Measurements from ENCODE around the gene ALG3. TPM values are rescaled to one million over a fixed set of nuclear protein-coding genes. Genes with fewer than 3 reads are reported as not detected.

Gene ALG3
- total and polyA plus RNA-seq, 7 experiments from 2014 or later, result 19.4 to 80.3 (median 44.6) TPM

GRCh38 chr3:184234224-184234623, 14.5 kb downstream of the ALG3 start:
- H3K9me3 ChIP-seq (ENCODE audit: control insufficient read depth in 2 of 3, low read length in 3 of 3), result no peaks in the 10 kb centered on the region
- no peaks in the 10 kb centered on the region for H3K36me3 Mint-ChIP-seq
- no peaks in the 10 kb centered on the region for H3K36me3 ChIP-seq (ENCODE audit: control insufficient read depth in 2 of 3, insufficient read depth in 3 of 3, low read length in 3 of 3)
- no peaks in the 10 kb centered on the region for H3K4me1 ChIP-seq (ENCODE audit: control insufficient read depth in 2 of 2, insufficient read depth in 2 of 2, low read length in 2 of 2)
- peaks cover 4 to 11% (median 8%) of the 10 kb centered on the region in 7 donors for H3K4me1 Mint-ChIP-seq
- DNase-seq (no peak), ATAC-seq (no peak)
- no peak overlapping the region for H3K27ac Mint-ChIP-seq
- no peak overlapping the region for H3K4me3 Mint-ChIP-seq
- H3K9me3 Mint-ChIP-seq, result peaks cover 0 to 2% (median 0%) of the 10 kb centered on the region in 11 donors
- ChIA-PET POLR2A (no interaction called here), CTCF (no interaction called here)
- H3K27me3 Mint-ChIP-seq, result peaks cover 22 to 30% (median 24%) of the 10 kb centered on the region in 5 donors
- no peak overlapping the region for H3K4me3 ChIP-seq (ENCODE audit: low read length)
- H3K27ac ChIP-seq (ENCODE audit: low read depth, low read length), result no peak overlapping the region
- intact Hi-C loops (cut with micrococcal nuclease), result no loop called here
- H3K27me3 ChIP-seq (ENCODE audit: control insufficient read depth in 2 of 2, insufficient read depth in 2 of 2, low read length in 2 of 2), result peaks cover 4 to 12% of the 10 kb centered on the region in 2 donors

- Mint-ChIP-seq H3K9me3 (no peaks in the 10 kb centered on the region), H3K27me3 (peaks cover 30 to 39% (median 33%) of the 10 kb centered on the region in 5 donors), H3K4me1 (peaks cover 8 to 14% (median 10%) of the 10 kb centered on the region in 7 donors), H3K27ac (no peak overlapping the region), H3K36me3 (no peaks in the 10 kb centered on the region), H3K4me3 (peak overlapping the region in 1 of 10 donors; percentile 68)
- H3K9me3 ChIP-seq (ENCODE audit: control insufficient read depth in 2 of 3, low read length in 3 of 3), result no peaks in the 10 kb centered on the region
- ChIA-PET POLR2A (no interaction called here), CTCF (no interaction called here)
- H3K27me3 ChIP-seq (ENCODE audit: control insufficient read depth in 2 of 2, insufficient read depth in 2 of 2, low read length in 2 of 2), result peaks cover 4 to 12% of the 10 kb centered on the region in 2 donors
- H3K36me3 ChIP-seq (ENCODE audit: control insufficient read depth in 2 of 3, insufficient read depth in 3 of 3, low read length in 3 of 3), result no peaks in the 10 kb centered on the region
- H3K4me3 ChIP-seq (ENCODE audit: low read length), result no peak overlapping the region
- ATAC-seq (no peak), DNase-seq (no peak)
- intact Hi-C loops (cut with micrococcal nuclease), result no loop called here
- no peak overlapping the region for H3K27ac ChIP-seq (ENCODE audit: low read depth, low read length)
- peaks cover 0 to 5% of the 10 kb centered on the region in 2 donors for H3K4me1 ChIP-seq (ENCODE audit: control insufficient read depth in 2 of 2, insufficient read depth in 2 of 2, low read length in 2 of 2)
Measured at GRCh38 chr3:184233127-184233843, 15.5 kb downstream of the ALG3 start.

- no peak overlapping the region for H3K27ac Mint-ChIP-seq
Measured at GRCh38 chr3:184231671-184232070, 17.1 kb downstream of the ALG3 start.

GRCh38 chr3:184230603-184231528, 17.9 kb downstream of the ALG3 start:
- intact Hi-C loops (cut with micrococcal nuclease), result no loop called here
- POLR2A ChIA-PET, result no interaction called here
- ATAC-seq (no peak), DNase-seq (no peak)
- H3K27ac ChIP-seq (ENCODE audit: low read depth, low read length), result no peak overlapping the region
- H3K4me1 Mint-ChIP-seq, result peaks cover 8 to 14% (median 10%) of the 10 kb centered on the region in 7 donors
- H3K36me3 Mint-ChIP-seq, result no peaks in the 10 kb centered on the region
- H3K9me3 ChIP-seq (ENCODE audit: control insufficient read depth in 2 of 3, low read length in 3 of 3), result no peaks in the 10 kb centered on the region
- no peaks in the 10 kb centered on the region for H3K36me3 ChIP-seq (ENCODE audit: control insufficient read depth in 2 of 3, insufficient read depth in 3 of 3, low read length in 3 of 3)
- peaks cover 41 to 59% (median 48%) of the 10 kb centered on the region in 5 donors for H3K27me3 Mint-ChIP-seq
- no peaks in the 10 kb centered on the region for H3K9me3 Mint-ChIP-seq
- peaks cover 0 to 5% of the 10 kb centered on the region in 2 donors for H3K4me1 ChIP-seq (ENCODE audit: control insufficient read depth in 2 of 2, insufficient read depth in 2 of 2, low read length in 2 of 2)
- peak overlapping the region; percentile 60 to 89 (median 78) for H3K4me3 Mint-ChIP-seq
- H3K27ac Mint-ChIP-seq, result no peak overlapping the region
- peaks cover 4 to 17% of the 10 kb centered on the region in 2 donors for H3K27me3 ChIP-seq (ENCODE audit: control insufficient read depth in 2 of 2, insufficient read depth in 2 of 2, low read length in 2 of 2)
- CTCF ChIA-PET, result interaction anchor here (0.6 to 0.9 kb wide), 2 partner anchors 15 to 19 kb away, joined by 4 read pairs; partner anchors contain the start of gene EEF1AKMT4
- no peak overlapping the region for H3K4me3 ChIP-seq (ENCODE audit: low read length)

More at GRCh38 chr3:184231671-184232070, 17.1 kb downstream of the ALG3 start:
- H3K36me3 Mint-ChIP-seq, result no peaks in the 10 kb centered on the region
- POLR2A ChIA-PET, result no interaction called here
- no peaks in the 10 kb centered on the region for H3K9me3 ChIP-seq (ENCODE audit: control insufficient read depth in 2 of 3, low read length in 3 of 3)
- no peaks in the 10 kb centered on the region for H3K36me3 ChIP-seq (ENCODE audit: control insufficient read depth in 2 of 3, insufficient read depth in 3 of 3, low read length in 3 of 3)
- intact Hi-C loops (cut with micrococcal nuclease), result no loop called here
- H3K4me3 ChIP-seq (ENCODE audit: low read length), result no peak overlapping the region
- peaks cover 4 to 17% of the 10 kb centered on the region in 2 donors for H3K27me3 ChIP-seq (ENCODE audit: control insufficient read depth in 2 of 2, insufficient read depth in 2 of 2, low read length in 2 of 2)
- DNase-seq, result no peak
- H3K27me3 Mint-ChIP-seq, result peaks cover 41 to 52% (median 42%) of the 10 kb centered on the region in 5 donors
- no peak overlapping the region for H3K27ac ChIP-seq (ENCODE audit: low read depth, low read length)
- H3K4me1 Mint-ChIP-seq, result peaks cover 8 to 14% (median 10%) of the 10 kb centered on the region in 7 donors
- CTCF ChIA-PET, result no interaction called here
- peaks cover 0 to 5% of the 10 kb centered on the region in 2 donors for H3K4me1 ChIP-seq (ENCODE audit: control insufficient read depth in 2 of 2, insufficient read depth in 2 of 2, low read length in 2 of 2)
- H3K9me3 Mint-ChIP-seq, result no peaks in the 10 kb centered on the region
- ATAC-seq, result no peak
- peak overlapping the region in 9 of 10 donors; percentile 60 to 89 (median 80) for H3K4me3 Mint-ChIP-seq

- Histone ChIP-seq H3K27ac (ENCODE audit: low read depth, low read length) (no peak overlapping the region), H3K9me3 (ENCODE audit: control insufficient read depth in 2 of 3, low read length in 3 of 3) (no peaks in the 10 kb centered on the region), H3K36me3 (ENCODE audit: control insufficient read depth in 2 of 3, insufficient read depth in 3 of 3, low read length in 3 of 3) (no peaks in the 10 kb centered on the region), H3K4me1 (ENCODE audit: control insufficient read depth in 2 of 2, insufficient read depth in 2 of 2, low read length in 2 of 2) (peaks cover 0 to 5% of the 10 kb centered on the region in 2 donors), H3K27me3 (ENCODE audit: control insufficient read depth in 2 of 2, insufficient read depth in 2 of 2, low read length in 2 of 2) (peaks cover 4 to 17% of the 10 kb centered on the region in 2 donors), H3K4me3 (ENCODE audit: low read length) (peak overlapping the region; percentile 58)
- CTCF ChIA-PET, result interaction anchor here (0.6 to 0.9 kb wide), 2 partner anchors 16 to 20 kb away, joined by 4 read pairs; partner anchors contain the start of gene EEF1AKMT4
- ATAC-seq (no peak), DNase-seq (no peak)
- POLR2A ChIA-PET, result no interaction called here
- intact Hi-C loops (cut with micrococcal nuclease), result no loop called here
- Mint-ChIP-seq H3K4me1 (peaks cover 8 to 14% (median 10%) of the 10 kb centered on the region in 7 donors), H3K27ac (no peak overlapping the region), H3K36me3 (no peaks in the 10 kb centered on the region), H3K4me3 (peak overlapping the region in 3 of 10 donors; percentile 49 to 82 (median 80)), H3K9me3 (no peaks in the 10 kb centered on the region), H3K27me3 (peaks cover 44 to 64% (median 55%) of the 10 kb centered on the region in 5 donors)
Measured at GRCh38 chr3:184230081-184230602, 18.6 kb downstream of the ALG3 start.

- peak within 1 kb of the TSS; percentile 41 to 82 (median 74) for H3K4me3 Mint-ChIP-seq
- intact Hi-C loops (cut with micrococcal nuclease), result loop anchor here (1.0 to 5.0 kb wide), 4 partner anchors 33 to 94 kb away; partner anchors contain the start of genes ABCF3 (in 1 of the 2), CAMK2N2 (in 1 of the 2), EIF2B5 (in 1 of the 2) and PSMD2 (in 1 of the 2)
- peaks cover 4 to 17% of the 10 kb centered on the region in 2 donors for H3K27me3 ChIP-seq (ENCODE audit: control insufficient read depth in 2 of 2, insufficient read depth in 2 of 2, low read length in 2 of 2)
- ChIA-PET POLR2A (no interaction called here), CTCF (interaction anchor here (0.6 to 3.5 kb wide), 3 partner anchors 17 to 22 kb away, joined by 4 to 40 read pairs (median 4); partner anchors contain the start of gene EEF1AKMT4)
- DNase-seq, result peak; percentile 58 to 72 (median 66)
- H3K36me3 Mint-ChIP-seq, result no peaks in the 10 kb centered on the region
- peak within 1 kb of the TSS; percentile 58 for H3K4me3 ChIP-seq (ENCODE audit: low read length)
- peaks cover 46 to 65% (median 57%) of the 10 kb centered on the region in 5 donors for H3K27me3 Mint-ChIP-seq
- H3K4me1 ChIP-seq (ENCODE audit: control insufficient read depth in 2 of 2, insufficient read depth in 2 of 2, low read length in 2 of 2), result peaks cover 0 to 5% of the 10 kb centered on the region in 2 donors
- H3K27ac Mint-ChIP-seq, result no peak within 1 kb of the TSS
- H3K9me3 ChIP-seq (ENCODE audit: control insufficient read depth in 2 of 3, low read length in 3 of 3), result no peaks in the 10 kb centered on the region
- H3K9me3 Mint-ChIP-seq, result no peaks in the 10 kb centered on the region
- H3K27ac ChIP-seq (ENCODE audit: low read depth, low read length), result no peak within 1 kb of the TSS
- ATAC-seq, result peak; percentile 96
- H3K4me1 Mint-ChIP-seq, result peaks cover 8 to 14% (median 10%) of the 10 kb centered on the region in 7 donors
- H3K36me3 ChIP-seq (ENCODE audit: control insufficient read depth in 2 of 3, insufficient read depth in 3 of 3, low read length in 3 of 3), result no peaks in the 10 kb centered on the region
Measured at GRCh38 chr3:184229394-184230080, 19.2 kb downstream of the ALG3 start, which contains the start of gene VWA5B2. Gene VWA5B2, plus strand, starts transcription at chr3:184229585. Its CDS starts 944 bp downstream, at chr3:184230529.

Data from naive thymus-derived CD4-positive, alpha-beta T cell (primary cell).